Right hindlimb (tissue), 1 donor: ENCODE measurements around the gene DGKB.
A peak's percentile ranks its signal among the peaks of the same experiment; 100 is the strongest.

Source experiments
- DNase-seq: peaks from one replicate; pipeline ENCODE4 v3.0.0-alpha.2; 2018

The DGKB gene

GRCh38 chr7:14818871-14819270, 83.7 kb downstream of the DGKB start:
- DNase-seq = no peak

- no peak for DNase-seq
Observed at GRCh38 chr7:14817829-14818614, 84.5 kb downstream of the DGKB start.

- no peak for DNase-seq
Observed at GRCh38 chr7:14807507-14807906, 95.0 kb downstream of the DGKB start.

- no peak for DNase-seq
Observed at GRCh38 chr7:14806891-14807290, 95.7 kb downstream of the DGKB start.

GRCh38 chr7:14805105-14805719, 97.3 kb downstream of the DGKB start:
- DNase-seq = no peak

GRCh38 chr7:14800664-14801063, 101.9 kb downstream of the DGKB start:
- DNase-seq = no peak

- DNase-seq = no peak
Observed at GRCh38 chr7:14793151-14793550, 109.4 kb downstream of the DGKB start.

- DNase-seq = no peak
Observed at GRCh38 chr7:14787551-14787950, 115.0 kb downstream of the DGKB start.

- DNase-seq = no peak
Observed at GRCh38 chr7:14786314-14786895, 116.1 kb downstream of the DGKB start.

GRCh38 chr7:14777806-14778205, 124.7 kb downstream of the DGKB start:
- no peak for DNase-seq

GRCh38 chr7:14776266-14776665, 126.3 kb downstream of the DGKB start:
- no peak for DNase-seq

GRCh38 chr7:14773729-14774271, 128.8 kb downstream of the DGKB start:
- DNase-seq = no peak

- DNase-seq = no peak
Observed at GRCh38 chr7:14770614-14771013, 131.9 kb downstream of the DGKB start.

- no peak for DNase-seq
Observed at GRCh38 chr7:14769261-14769660, 133.3 kb downstream of the DGKB start.

GRCh38 chr7:14767716-14768425, 134.7 kb downstream of the DGKB start:
- DNase-seq = no peak

GRCh38 chr7:14766747-14767146, 135.8 kb downstream of the DGKB start:
- DNase-seq = no peak

GRCh38 chr7:14765731-14766130, 136.8 kb downstream of the DGKB start:
- DNase-seq = no peak

GRCh38 chr7:14762561-14762960, 140.0 kb downstream of the DGKB start:
- DNase-seq = no peak

- peak; percentile 89 for DNase-seq
Observed at GRCh38 chr7:14761510-14762296, 140.8 kb downstream of the DGKB start.

- DNase-seq = no peak
Observed at GRCh38 chr7:14760730-14761478, 141.6 kb downstream of the DGKB start.

- DNase-seq = no peak
Observed at GRCh38 chr7:14759785-14760184, 142.8 kb downstream of the DGKB start.

- no peak for DNase-seq
Observed at GRCh38 chr7:14754631-14755030, 147.9 kb downstream of the DGKB start.
